Neural progenitor cell (in vitro differentiated cells): ENCODE data around the gene SERPIND1.

Experiments
- CTCF ChIP-seq: fragments of 200-600 bp; sonication (generic); IDR thresholded peaks from 2 replicates; pipeline ENCODE4 v1.5.1; 2017; ENCODE audit warnings: antibody characterized with exemption, mild to moderate bottlenecking
- EZH2 ChIP-seq: fragments of 200-600 bp; sonication (generic); IDR thresholded peaks from 2 replicates; pipeline ENCODE4 v1.6.1; 2017; ENCODE audit warnings: antibody characterized with exemption, mild to moderate bottlenecking, moderate library complexity
- EZH2phosphoT487 ChIP-seq: fragments of 200-600 bp; sonication (generic); IDR thresholded peaks from 2 replicates; pipeline ENCODE4 v1.6.1; 2017; ENCODE audit warnings: antibody characterized with exemption

DNA sequence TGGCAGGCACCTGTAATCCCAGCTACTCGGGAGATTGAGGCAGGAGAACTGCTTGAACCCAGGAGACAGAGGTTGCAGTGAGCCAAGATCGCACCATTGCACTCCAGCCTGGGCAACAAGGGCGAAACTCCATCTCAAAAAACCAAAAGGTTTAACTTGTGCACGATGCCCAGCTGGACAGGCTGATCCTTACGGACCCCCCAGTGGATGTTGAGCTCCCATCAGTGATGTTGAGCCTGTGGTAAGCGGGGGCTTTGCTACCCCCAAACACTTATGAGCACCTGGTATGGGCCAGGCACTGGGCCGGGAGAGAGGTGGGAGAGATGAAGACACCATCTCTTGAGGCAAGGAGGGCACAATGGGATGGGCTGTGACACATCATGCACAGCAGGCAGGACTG, 7.4 kb upstream of the SERPIND1 start:
- TF ChIP-seq CTCF (no peak), EZH2 (no peak), EZH2phosphoT487 (no peak)
